PC-3 (cell line): Measurements from ENCODE around the gene SYNPO.

Experiments
- EZH2 ChIP-seq: fragments of 300-600 bp; sonication (generic); IDR thresholded peaks from one replicate; pipeline ENCODE4 v1.6.1; 2017; ENCODE audit warnings: antibody characterized with exemption, mild to moderate bottlenecking, low read length; ENCODE audit not compliant: unreplicated experiment
- TF ChIP-seq, protein P1 (sequence below): fragments of 300-600 bp; sonication (generic); conservative IDR thresholded peaks from 2 replicates; pipeline ENCODE4 v1.5.1; 2017; ENCODE audit warnings: antibody characterized with exemption, low read depth, mild to moderate bottlenecking, low read length

DNA sequence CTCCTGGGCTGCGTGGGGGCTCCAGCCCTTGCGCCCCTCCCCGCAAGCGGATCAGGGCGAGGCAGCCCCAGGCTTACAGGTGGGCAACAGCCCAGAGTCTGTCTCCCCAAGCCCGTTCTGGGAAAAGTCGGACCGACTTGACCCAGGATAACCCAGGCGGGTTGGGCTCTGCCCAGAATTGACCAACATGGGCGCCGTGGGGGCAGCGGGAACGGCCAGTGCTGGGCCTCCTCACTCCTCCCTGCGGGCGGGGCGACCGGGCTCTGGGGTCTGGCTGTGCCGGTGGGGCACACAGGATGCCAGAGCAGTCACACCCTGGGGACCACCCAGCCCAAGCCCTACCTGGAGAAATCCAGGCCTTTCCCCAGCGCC lies 15.3 kb upstream of the SYNPO start:
- TF ChIP-seq, protein P1, sequence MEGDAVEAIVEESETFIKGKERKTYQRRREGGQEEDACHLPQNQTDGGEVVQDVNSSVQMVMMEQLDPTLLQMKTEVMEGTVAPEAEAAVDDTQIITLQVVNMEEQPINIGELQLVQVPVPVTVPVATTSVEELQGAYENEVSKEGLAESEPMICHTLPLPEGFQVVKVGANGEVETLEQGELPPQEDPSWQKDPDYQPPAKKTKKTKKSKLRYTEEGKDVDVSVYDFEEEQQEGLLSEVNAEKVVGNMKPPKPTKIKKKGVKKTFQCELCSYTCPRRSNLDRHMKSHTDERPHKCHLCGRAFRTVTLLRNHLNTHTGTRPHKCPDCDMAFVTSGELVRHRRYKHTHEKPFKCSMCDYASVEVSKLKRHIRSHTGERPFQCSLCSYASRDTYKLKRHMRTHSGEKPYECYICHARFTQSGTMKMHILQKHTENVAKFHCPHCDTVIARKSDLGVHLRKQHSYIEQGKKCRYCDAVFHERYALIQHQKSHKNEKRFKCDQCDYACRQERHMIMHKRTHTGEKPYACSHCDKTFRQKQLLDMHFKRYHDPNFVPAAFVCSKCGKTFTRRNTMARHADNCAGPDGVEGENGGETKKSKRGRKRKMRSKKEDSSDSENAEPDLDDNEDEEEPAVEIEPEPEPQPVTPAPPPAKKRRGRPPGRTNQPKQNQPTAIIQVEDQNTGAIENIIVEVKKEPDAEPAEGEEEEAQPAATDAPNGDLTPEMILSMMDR, result no peak
- TF ChIP-seq EZH2, result no peak
